Fibroblast of pulmonary artery (primary cell): ENCODE results near the gene PDE6C.
A peak's percentile ranks its signal among the peaks of the same experiment; 100 is the strongest.

Experiments used
- DNase-seq: peaks from one replicate; pipeline ENCODE4 v3.0.0-alpha.2; 2010; ENCODE audit warnings: low read depth
- H3K4me3 ChIP-seq: replicated peaks from 2 replicates; pipeline ENCODE4 v1.5.1; 2011; ENCODE audit warnings: low read depth, mild to moderate bottlenecking, control low read depth, low read length, moderate library complexity
- TF ChIP-seq, protein P1 (sequence below): IDR thresholded peaks from 2 replicates; pipeline ENCODE4 v1.5.1; 2011; ENCODE audit warnings: mild to moderate bottlenecking, control low read depth, low read length, inconsistent platforms; ENCODE audit errors: missing control alignments

PDE6C gene

GRCh38 chr10:93599778-93600177, 12.6 kb upstream of the PDE6C start:
- H3K4me3 ChIP-seq = no peak overlapping the region
- no peak for DNase-seq
- TF ChIP-seq, protein P1, sequence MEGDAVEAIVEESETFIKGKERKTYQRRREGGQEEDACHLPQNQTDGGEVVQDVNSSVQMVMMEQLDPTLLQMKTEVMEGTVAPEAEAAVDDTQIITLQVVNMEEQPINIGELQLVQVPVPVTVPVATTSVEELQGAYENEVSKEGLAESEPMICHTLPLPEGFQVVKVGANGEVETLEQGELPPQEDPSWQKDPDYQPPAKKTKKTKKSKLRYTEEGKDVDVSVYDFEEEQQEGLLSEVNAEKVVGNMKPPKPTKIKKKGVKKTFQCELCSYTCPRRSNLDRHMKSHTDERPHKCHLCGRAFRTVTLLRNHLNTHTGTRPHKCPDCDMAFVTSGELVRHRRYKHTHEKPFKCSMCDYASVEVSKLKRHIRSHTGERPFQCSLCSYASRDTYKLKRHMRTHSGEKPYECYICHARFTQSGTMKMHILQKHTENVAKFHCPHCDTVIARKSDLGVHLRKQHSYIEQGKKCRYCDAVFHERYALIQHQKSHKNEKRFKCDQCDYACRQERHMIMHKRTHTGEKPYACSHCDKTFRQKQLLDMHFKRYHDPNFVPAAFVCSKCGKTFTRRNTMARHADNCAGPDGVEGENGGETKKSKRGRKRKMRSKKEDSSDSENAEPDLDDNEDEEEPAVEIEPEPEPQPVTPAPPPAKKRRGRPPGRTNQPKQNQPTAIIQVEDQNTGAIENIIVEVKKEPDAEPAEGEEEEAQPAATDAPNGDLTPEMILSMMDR = no peak

- peak; percentile 43 for DNase-seq
- TF ChIP-seq, protein P1 = no peak
- H3K4me3 ChIP-seq = no peak overlapping the region
Observed at GRCh38 chr10:93600446-93601145, 11.7 kb upstream of the PDE6C start.

DNA sequence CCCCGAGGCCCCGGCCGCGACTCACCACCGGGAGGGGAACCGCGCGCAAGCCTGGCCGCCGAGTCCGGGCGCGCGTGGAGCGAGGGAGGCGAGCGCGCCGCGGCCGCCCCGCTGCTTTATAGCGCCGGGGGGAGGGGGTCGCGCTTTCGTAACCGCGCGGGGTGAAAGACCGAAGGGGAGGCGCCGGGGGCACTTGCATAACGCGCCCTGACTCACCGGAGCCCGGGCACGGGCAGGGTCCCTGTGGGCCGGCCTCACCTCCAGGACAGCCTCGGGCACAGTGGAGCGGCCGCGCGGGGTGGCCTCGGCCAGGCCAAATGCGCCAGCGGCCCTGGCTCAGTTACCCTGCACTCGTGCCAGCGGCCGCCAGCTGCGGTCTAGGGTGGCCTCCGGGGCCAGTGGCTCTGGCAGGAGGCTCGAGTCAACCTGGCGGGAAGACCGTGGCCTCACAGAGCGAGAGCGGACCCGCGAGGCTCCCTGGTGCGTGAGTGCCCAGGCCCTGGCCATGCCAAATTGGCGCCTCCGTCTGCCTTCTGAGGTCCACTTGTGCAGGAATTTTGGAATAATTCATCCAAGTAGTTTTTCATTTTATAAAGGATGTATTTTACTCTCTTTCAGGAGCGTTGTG, 11.1 kb upstream of the PDE6C start, which contains the start of gene RBP4:
RBP4 (minus strand) TSS at position 90 of the 628 bp plus-strand sequence. CDS start 207 bp downstream, outside the sequence.
- DNase-seq = peak; percentile 2

GRCh38 chr10:93601774-93602162, 10.6 kb upstream of the PDE6C start:
- H3K4me3 ChIP-seq = no peak overlapping the region
- no peak for DNase-seq
- TF ChIP-seq, protein P1 = no peak

More for the DNA sequence above, 11.1 kb upstream of the PDE6C start, which contains the start of gene RBP4:
- H3K4me3 ChIP-seq = peak within 1 kb of the TSS; percentile 3
- TF ChIP-seq, protein P1 = no peak

DNA sequence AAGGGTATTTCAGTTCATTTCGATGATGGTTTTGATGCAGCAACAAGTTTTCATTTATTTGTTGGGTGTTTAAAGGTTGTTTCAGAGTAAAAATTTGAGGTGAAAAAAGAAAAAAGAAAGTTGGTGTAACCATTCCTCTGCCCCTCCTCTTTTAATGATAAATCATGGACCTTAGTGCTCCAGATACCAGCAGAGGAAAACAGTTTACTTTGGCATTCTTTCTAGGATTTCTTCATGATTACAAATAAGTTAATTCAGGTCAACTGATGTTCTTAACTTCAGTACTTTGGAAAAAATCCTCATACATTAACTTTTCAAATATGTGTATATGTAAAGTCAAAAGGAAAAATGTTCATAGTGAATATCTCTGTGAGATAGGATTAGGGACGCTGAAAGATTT, 9.3 kb upstream of the PDE6C start:
- TF ChIP-seq, protein P1 = no peak
- no peak for DNase-seq
- H3K4me3 ChIP-seq = no peak overlapping the region

DNA sequence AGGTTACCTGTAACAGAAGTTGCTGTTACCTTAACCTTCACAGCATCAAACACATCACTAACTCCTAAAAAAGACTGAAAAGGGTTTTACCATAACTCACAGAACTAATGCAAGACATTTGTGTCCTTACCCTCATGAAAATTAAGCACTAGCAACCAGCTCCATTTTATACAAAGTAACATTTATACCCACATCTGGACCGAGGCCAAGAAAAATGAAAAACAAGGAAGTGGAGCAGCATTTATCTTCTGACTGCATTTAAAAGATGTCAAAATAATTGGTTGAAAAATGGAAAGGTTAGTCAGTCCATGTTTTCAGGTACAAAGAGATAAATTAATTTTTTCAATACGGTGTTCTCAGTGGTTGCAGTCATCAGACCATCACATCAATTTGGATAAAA, 8.2 kb upstream of the PDE6C start:
- TF ChIP-seq, protein P1 = no peak
- DNase-seq = no peak
- H3K4me3 ChIP-seq = no peak overlapping the region
